Endodermal cell (in vitro differentiated cells): ENCODE data around the gene DRGX. TPM values are rescaled to one million over a fixed set of nuclear protein-coding genes. Genes with fewer than 3 reads are reported as not detected.

Experiments used
- DNase-seq: peaks from one replicate; pipeline ENCODE4 v3.0.0-alpha.2; 2017
- H3K27ac ChIP-seq: 2 replicates; pipeline ENCODE4 v1.5.1; 2013; ENCODE audit warnings: mild to moderate bottlenecking, low read depth, low read length, moderate library complexity
- H3K27me3 ChIP-seq: 2 replicates; pipeline ENCODE4 v1.6.1; 2013; ENCODE audit warnings: mild to moderate bottlenecking, low read length, moderate library complexity; ENCODE audit not compliant: insufficient read depth, control insufficient read depth, poor library complexity, severe bottlenecking
- H3K36me3 ChIP-seq: 2 replicates; pipeline ENCODE4 v1.7.0; 2013; ENCODE audit warnings: mild to moderate bottlenecking, low read length, moderate library complexity; ENCODE audit not compliant: control insufficient read depth, insufficient read depth
- H3K4me1 ChIP-seq: one replicate; pipeline ENCODE4 v1.7.0; 2013; ENCODE audit warnings: low read length; ENCODE audit not compliant: control insufficient read depth, insufficient read depth
- H3K4me3 ChIP-seq: 2 replicates; pipeline ENCODE4 v1.5.1; 2013; ENCODE audit warnings: mild to moderate bottlenecking, low read length, moderate library complexity
- H3K9ac ChIP-seq: 2 replicates; pipeline ENCODE4 v1.6.1; 2013; ENCODE audit warnings: mild to moderate bottlenecking, low read length, moderate library complexity; ENCODE audit not compliant: poor library complexity, severe bottlenecking; ENCODE audit errors: extremely low read depth
- H3K9me3 ChIP-seq: 2 replicates; pipeline ENCODE4 v1.6.1; 2013; ENCODE audit warnings: mild to moderate bottlenecking, low read length, moderate library complexity; ENCODE audit not compliant: control insufficient read depth
- H3K27ac Mint-ChIP-seq: 2 replicates; pipeline ENCODE4 v1.8.0; 2020; ENCODE audit warnings: mixed read lengths
- H3K27me3 Mint-ChIP-seq: 2 replicates; pipeline ENCODE4 v1.8.0; 2021; ENCODE audit warnings: mild to moderate bottlenecking, mixed read lengths; ENCODE audit not compliant: insufficient read depth
- H3K36me3 Mint-ChIP-seq: 2 replicates; pipeline ENCODE4 v1.8.0; 2020; ENCODE audit warnings: low read depth, mixed read lengths
- H3K4me1 Mint-ChIP-seq: 2 replicates; pipeline ENCODE4 v1.8.0; 2020; ENCODE audit warnings: mixed read lengths
- H3K4me3 Mint-ChIP-seq: 2 replicates; pipeline ENCODE4 v1.8.0; 2020; ENCODE audit warnings: mild to moderate bottlenecking, moderate library complexity, mixed read lengths
- H3K9me3 Mint-ChIP-seq: 2 replicates; pipeline ENCODE4 v1.8.0; 2020; ENCODE audit warnings: mild to moderate bottlenecking, mixed read lengths
- CTCF ChIP-seq: fragments of 200-600 bp; sonication (generic); conservative IDR thresholded peaks from 2 replicates; pipeline ENCODE4 v1.5.0; 2021; ENCODE audit warnings: antibody characterized with exemption, mild to moderate bottlenecking
- WGBS, 2 experiments: methylation state at CpG; one replicate each; pipeline versions ENCODE4 v1.1.5 to v1.1.7; 2013; ENCODE audit warnings: missing lambda C conversion rate in 2 of 2, mixed read lengths in 1 of 2; ENCODE audit not compliant: insufficient coverage in 1 of 2, insufficient read length in 1 of 2; 5-methylcytosine and 5-hydroxymethylcytosine counted together
- total RNA-seq, 2 donors: library from RNA; stranded (reverse); fragmentation: NEBNext Ultra II Directional in 1 of 2; extraction: Animal tissue kit (Norgen Biotek cat#: 25700) in 1 of 2; gene quantifications; 2 replicates in 1 of 2; 3 replicates in 1 of 2; pipeline ENCODE4 v1.2.1, GENCODE V29; 2021

The DRGX gene
- total RNA-seq, 2 donors from 2014 or later, result not detected

- H3K27me3 ChIP-seq, result no peaks in the 10 kb centered on the region
- Mint-ChIP-seq H3K27me3 (no peaks in the 10 kb centered on the region), H3K27ac (no peak overlapping the region), H3K36me3 (no peaks in the 10 kb centered on the region), H3K4me1 (no peaks in the 10 kb centered on the region), H3K9me3 (no peaks in the 10 kb centered on the region), H3K4me3 (no peak overlapping the region)
- no peak overlapping the region for H3K9ac ChIP-seq
- no peak overlapping the region for H3K27ac ChIP-seq
- no peak for DNase-seq
- WGBS, 2 experiments, result 83 to 86% methylated on average over 2 of the region's 2 CpGs
- no peaks in the 10 kb centered on the region for H3K4me1 ChIP-seq
- no peaks in the 10 kb centered on the region for H3K9me3 ChIP-seq
- no peak for TF ChIP-seq CTCF
- no peak overlapping the region for H3K4me3 ChIP-seq
- H3K36me3 ChIP-seq, result no peaks in the 10 kb centered on the region
Observed at GRCh38 chr10:49352323-49352722, 43.6 kb downstream of the DRGX start.

GRCh38 chr10:49351669-49352068, 44.2 kb downstream of the DRGX start:
- no peaks in the 10 kb centered on the region for H3K36me3 Mint-ChIP-seq
- no peak for DNase-seq
- no peak overlapping the region for H3K4me3 Mint-ChIP-seq
- no peaks in the 10 kb centered on the region for H3K9me3 Mint-ChIP-seq
- no peaks in the 10 kb centered on the region for H3K9me3 ChIP-seq
- H3K36me3 ChIP-seq, result no peaks in the 10 kb centered on the region
- WGBS, 2 experiments, result 88 to 100% methylated on average over 1 to 4 of the region's 4 CpGs
- no peaks in the 10 kb centered on the region for H3K27me3 Mint-ChIP-seq
- no peak for TF ChIP-seq CTCF
- no peaks in the 10 kb centered on the region for H3K4me1 Mint-ChIP-seq
- no peak overlapping the region for H3K27ac Mint-ChIP-seq
- H3K9ac ChIP-seq, result no peak overlapping the region
- H3K27me3 ChIP-seq, result no peaks in the 10 kb centered on the region
- no peaks in the 10 kb centered on the region for H3K4me1 ChIP-seq
- H3K4me3 ChIP-seq, result no peak overlapping the region
- no peak overlapping the region for H3K27ac ChIP-seq

- Mint-ChIP-seq H3K9me3 (no peaks in the 10 kb centered on the region), H3K27me3 (no peaks in the 10 kb centered on the region), H3K27ac (no peak overlapping the region), H3K36me3 (no peaks in the 10 kb centered on the region), H3K4me1 (no peaks in the 10 kb centered on the region), H3K4me3 (no peak overlapping the region)
- no peak overlapping the region for H3K9ac ChIP-seq
- no peaks in the 10 kb centered on the region for H3K36me3 ChIP-seq
- no peak overlapping the region for H3K27ac ChIP-seq
- no peak overlapping the region for H3K4me3 ChIP-seq
- no peaks in the 10 kb centered on the region for H3K4me1 ChIP-seq
- no peaks in the 10 kb centered on the region for H3K27me3 ChIP-seq
- 89 to 92% methylated on average over 2 to 4 of the region's 4 CpGs for WGBS, 2 experiments
- no peak for TF ChIP-seq CTCF
- H3K9me3 ChIP-seq, result no peaks in the 10 kb centered on the region
- no peak for DNase-seq
Observed at GRCh38 chr10:49350846-49351532, 44.9 kb downstream of the DRGX start.
